MCF 10A (cell line): ENCODE data around the gene PANK1. TPM values are rescaled to one million over a fixed set of nuclear protein-coding genes. Genes with fewer than 3 reads are reported as not detected.
"Not testable (repeated sequence)": the region's sequence is repeated elsewhere in the genome, so short reads cannot be mapped to it uniquely, and the experiment has no call there.

Experiments
- BruUV-seq: library from RNA; stranded (reverse); fragments of 400-500 nt; replicated peaks from 2 replicates; lab custom pipeline; 2021; lab: Mats Ljungman, UMichigan
- CTCF ChIA-PET: fragments of 300-600 bp; sonication (Branson Sonifier 250); formaldehyde crosslinking; extraction: SDS; loops from one replicate; lab custom pipeline; 2021; ENCODE audit warnings: antibody characterized with exemption, inconsistent platforms; lab: Yijun Ruan, JAX
- POLR2A ChIA-PET: fragments of 300-600, 350-650 bp; sonication (Branson Sonifier 250); formaldehyde crosslinking; extraction: SDS; loops from one replicate; lab custom pipeline; 2020; ENCODE audit warnings: antibody characterized with exemption, inconsistent platforms; lab: Yijun Ruan, JAX
- DNase-seq: peaks from one replicate; pipeline ENCODE4 v3.0.0-alpha.2; 2018; ENCODE audit not compliant: unreplicated experiment
- H3K27ac Mint-ChIP-seq: one replicate; pipeline ENCODE4 v1.8.0; 2022; ENCODE audit warnings: mild to moderate bottlenecking, low read depth, mixed read lengths; ENCODE audit not compliant: unreplicated experiment
- H3K27me3 Mint-ChIP-seq: one replicate; pipeline ENCODE4 v1.8.0; 2022; ENCODE audit warnings: mixed read lengths; ENCODE audit not compliant: insufficient read depth, unreplicated experiment
- H3K36me3 Mint-ChIP-seq: one replicate; pipeline ENCODE4 v1.8.0; 2022; ENCODE audit warnings: mild to moderate bottlenecking, moderate library complexity, mixed read lengths; ENCODE audit not compliant: insufficient read depth, unreplicated experiment
- H3K4me1 Mint-ChIP-seq: one replicate; pipeline ENCODE4 v1.8.0; 2022; ENCODE audit warnings: mixed read lengths; ENCODE audit not compliant: insufficient read depth, unreplicated experiment
- H3K4me3 Mint-ChIP-seq: one replicate; pipeline ENCODE4 v1.8.0; 2022; ENCODE audit warnings: mild to moderate bottlenecking, moderate library complexity, mixed read lengths; ENCODE audit not compliant: unreplicated experiment
- H3K9me3 Mint-ChIP-seq: one replicate; pipeline ENCODE4 v1.8.0; 2022; ENCODE audit warnings: mixed read lengths; ENCODE audit not compliant: unreplicated experiment
- intact Hi-C: fragments of 100-400 bp; cut with micrococcal nuclease; formaldehyde crosslinking; loops from 2 replicates; pipeline ENCODE4 v1.14.1; 2022
- total RNA-seq: library from RNA; stranded (reverse); gene quantifications from 2 replicates; pipeline ENCODE4 v1.2.3, GENCODE V29; 2022
- TF ChIP-seq, protein P1 (sequence below): fragments of 200-600 bp; IDR thresholded peaks from one replicate; pipeline ENCODE4 v1.8.0; 2022; ENCODE audit warnings: antibody characterized with exemption, mild to moderate bottlenecking; ENCODE audit not compliant: unreplicated experiment

Gene PANK1
- total RNA-seq, 1 experiment from 2014 or later = 4.7 TPM

DNA sequence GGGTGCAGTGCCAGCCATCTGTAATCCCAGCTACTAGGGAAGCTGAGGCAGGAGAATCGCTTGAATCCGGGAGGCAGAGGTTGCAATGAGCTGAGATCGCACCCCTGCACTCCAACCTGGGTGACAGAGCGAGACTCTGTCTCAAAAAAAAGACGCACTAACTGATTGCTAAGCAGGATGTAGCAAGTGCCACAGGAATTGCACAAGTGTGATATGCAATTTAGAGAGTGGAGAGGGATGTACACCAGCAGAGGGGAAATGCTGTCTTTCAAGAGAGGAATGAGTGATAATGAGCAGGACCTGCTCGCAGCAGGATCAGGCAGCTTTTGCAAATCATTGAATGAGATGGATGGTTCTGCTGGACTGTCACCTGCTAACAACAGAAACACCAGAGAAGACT, 96.4 kb downstream of the PANK1 start:
- peak; percentile 6 for DNase-seq
- no peak overlapping the region for H3K27ac Mint-ChIP-seq
- H3K4me1 Mint-ChIP-seq = peaks cover 26% of the 10 kb centered on the region
- no peaks in the 10 kb centered on the region for H3K9me3 Mint-ChIP-seq
- POLR2A ChIA-PET = interaction anchor here (0.6 to 6.9 kb wide), 7 partner anchors 8 to 297 kb away, joined by 3 to 48 read pairs (median 4); partner anchors contain the start of gene LIPA
- TF ChIP-seq, protein P1, sequence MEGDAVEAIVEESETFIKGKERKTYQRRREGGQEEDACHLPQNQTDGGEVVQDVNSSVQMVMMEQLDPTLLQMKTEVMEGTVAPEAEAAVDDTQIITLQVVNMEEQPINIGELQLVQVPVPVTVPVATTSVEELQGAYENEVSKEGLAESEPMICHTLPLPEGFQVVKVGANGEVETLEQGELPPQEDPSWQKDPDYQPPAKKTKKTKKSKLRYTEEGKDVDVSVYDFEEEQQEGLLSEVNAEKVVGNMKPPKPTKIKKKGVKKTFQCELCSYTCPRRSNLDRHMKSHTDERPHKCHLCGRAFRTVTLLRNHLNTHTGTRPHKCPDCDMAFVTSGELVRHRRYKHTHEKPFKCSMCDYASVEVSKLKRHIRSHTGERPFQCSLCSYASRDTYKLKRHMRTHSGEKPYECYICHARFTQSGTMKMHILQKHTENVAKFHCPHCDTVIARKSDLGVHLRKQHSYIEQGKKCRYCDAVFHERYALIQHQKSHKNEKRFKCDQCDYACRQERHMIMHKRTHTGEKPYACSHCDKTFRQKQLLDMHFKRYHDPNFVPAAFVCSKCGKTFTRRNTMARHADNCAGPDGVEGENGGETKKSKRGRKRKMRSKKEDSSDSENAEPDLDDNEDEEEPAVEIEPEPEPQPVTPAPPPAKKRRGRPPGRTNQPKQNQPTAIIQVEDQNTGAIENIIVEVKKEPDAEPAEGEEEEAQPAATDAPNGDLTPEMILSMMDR = no peak
- intact Hi-C loops = loop anchor here (5.0 kb wide), 1 partner anchor 56 kb away; no protein-coding TSS in a partner anchor
- H3K36me3 Mint-ChIP-seq = no peaks in the 10 kb centered on the region
- CTCF ChIA-PET = interaction anchor here (1.5 to 1.9 kb wide), 2 partner anchors 14 to 82 kb away, joined by 6 to 7 read pairs; no protein-coding TSS in a partner anchor
- no peaks in the 10 kb centered on the region for H3K27me3 Mint-ChIP-seq
- no TSS peak for BruUV-seq
- H3K4me3 Mint-ChIP-seq = no peak overlapping the region

DNA sequence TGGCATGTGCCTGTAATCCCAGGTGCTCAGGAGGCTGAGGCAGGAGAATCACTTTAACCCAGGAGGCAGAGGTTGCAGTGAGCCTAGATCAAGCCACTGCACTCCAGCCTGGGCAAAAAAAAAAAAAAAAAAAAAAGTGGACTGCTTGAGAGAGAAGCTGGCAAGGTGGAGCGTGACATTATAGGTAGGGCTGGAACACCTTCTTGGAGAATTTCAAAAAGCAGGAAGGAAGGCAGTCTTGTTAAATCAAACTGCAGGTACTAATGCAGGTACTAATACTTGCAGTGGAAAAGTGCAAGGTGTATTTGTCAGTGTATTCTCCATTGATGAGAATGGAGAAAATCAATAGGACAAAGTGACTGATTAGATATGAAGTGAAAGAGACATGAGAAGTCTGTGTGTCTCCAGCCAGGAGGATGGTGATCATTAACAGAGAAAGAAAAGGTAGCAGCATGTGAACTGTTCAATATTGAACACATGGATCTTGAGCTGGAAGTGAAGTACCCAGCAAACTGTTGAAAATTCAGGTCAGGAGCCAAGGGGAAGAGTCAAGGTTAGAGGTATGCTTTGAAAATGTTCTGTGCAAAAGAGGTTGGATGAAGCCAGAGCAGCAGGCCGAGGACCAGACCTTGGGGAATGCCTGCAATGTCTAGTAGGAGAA, 97.1 kb downstream of the PANK1 start:
- intact Hi-C loops = loop anchor here (5.0 kb wide), 1 partner anchor 56 kb away; no protein-coding TSS in a partner anchor
- BruUV-seq = no TSS peak
- CTCF ChIA-PET = no interaction called here
- DNase-seq = no peak
- POLR2A ChIA-PET = interaction anchor here (5.6 kb wide), 1 partner anchor 15 kb away, joined by 36 read pairs; no protein-coding TSS in a partner anchor
- Mint-ChIP-seq H3K27me3 (no peaks in the 10 kb centered on the region), H3K27ac (no peak overlapping the region), H3K36me3 (no peaks in the 10 kb centered on the region), H3K4me3 (no peak overlapping the region), H3K9me3 (no peaks in the 10 kb centered on the region), H3K4me1 (peaks cover 19% of the 10 kb centered on the region)
- TF ChIP-seq, protein P1 = no peak

DNA sequence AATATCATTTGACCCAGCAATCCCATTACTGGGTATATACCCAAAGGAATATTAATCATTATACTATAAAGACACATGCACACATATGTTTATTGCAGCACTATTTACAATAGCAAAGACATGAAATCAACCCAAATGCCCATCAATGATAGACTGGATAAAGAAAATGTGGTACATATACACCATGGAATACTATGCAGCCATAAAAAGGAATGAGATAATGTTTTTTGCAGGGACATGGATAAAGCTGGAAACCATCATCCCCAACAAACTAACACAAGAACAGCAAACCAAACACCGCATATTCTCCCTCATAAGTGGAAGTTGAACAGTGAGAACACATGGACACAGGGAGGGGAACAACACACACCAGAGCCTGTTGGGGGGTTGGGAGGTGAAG, 98.4 kb downstream of the PANK1 start:
- CTCF ChIA-PET, BruUV-seq, H3K36me3 Mint-ChIP-seq, H3K9me3 Mint-ChIP-seq, DNase-seq, H3K27ac Mint-ChIP-seq, H3K27me3 Mint-ChIP-seq, H3K4me3 Mint-ChIP-seq: not testable (repeated sequence)
- POLR2A ChIA-PET = interaction anchor here (5.6 kb wide), 1 partner anchor 14 kb away, joined by 36 read pairs; no protein-coding TSS in a partner anchor
- peaks cover 13% of the 10 kb centered on the region for H3K4me1 Mint-ChIP-seq
- intact Hi-C loops = loop anchor here (5.0 kb wide), 1 partner anchor 54 kb away; no protein-coding TSS in a partner anchor

DNA sequence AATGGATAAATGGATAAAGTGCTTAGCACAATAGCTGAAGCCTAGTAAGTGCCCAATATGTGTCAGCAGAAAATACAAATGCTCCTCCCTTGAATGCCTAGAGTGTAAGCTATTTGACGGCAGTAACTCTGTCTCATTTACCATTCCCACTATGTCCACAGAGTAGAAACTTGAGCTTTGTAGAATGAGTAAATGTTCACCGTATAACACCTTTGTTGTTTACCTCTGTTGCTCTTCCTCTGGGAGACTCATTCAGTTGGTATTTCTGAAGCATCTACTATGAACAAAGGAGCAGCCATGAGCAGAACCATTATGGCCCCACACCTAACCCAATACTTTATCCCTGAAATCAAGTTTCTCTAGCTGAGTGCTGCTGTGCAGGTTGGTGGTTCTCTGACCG, 101.2 kb downstream of the PANK1 start:
- Mint-ChIP-seq H3K4me3 (no peak overlapping the region), H3K27ac (no peak overlapping the region), H3K27me3 (no peaks in the 10 kb centered on the region), H3K4me1 (no peaks in the 10 kb centered on the region), H3K36me3 (no peaks in the 10 kb centered on the region), H3K9me3 (no peaks in the 10 kb centered on the region)
- POLR2A ChIA-PET = interaction anchor here (1.3 to 1.4 kb wide), 2 partner anchors 11 to 63 kb away, joined by 4 to 6 read pairs; no protein-coding TSS in a partner anchor
- no peak for DNase-seq
- CTCF ChIA-PET = interaction anchor here (0.6 kb wide), 4 partner anchors 10 to 610 kb away, joined by 3 read pairs; no protein-coding TSS in a partner anchor
- no TSS peak for BruUV-seq
- intact Hi-C loops = no loop called here
- TF ChIP-seq, protein P1 = no peak
